A673 (cell line): ENCODE results near the gene DPM2. TPM values are rescaled to one million over a fixed set of nuclear protein-coding genes. Genes with fewer than 3 reads are reported as not detected.
A peak's percentile ranks its signal among the peaks of the same experiment; 100 is the strongest.

Experiments used
- BruUV-seq: library from RNA; stranded (reverse); fragments of 400-500 nt; replicated peaks from 2 replicates; lab custom pipeline; 2021; lab: Mats Ljungman, UMichigan
- CTCF ChIA-PET: fragments of 300-600 bp; sonication (Branson Sonifier 250); formaldehyde crosslinking; loops from one replicate; lab custom pipeline; 2022; ENCODE audit warnings: antibody characterized with exemption; lab: Charles Lee
- POLR2A ChIA-PET: fragments of 300-600 bp; sonication (Branson Sonifier 250); formaldehyde crosslinking; loops from one replicate; lab custom pipeline; 2022; ENCODE audit warnings: antibody characterized with exemption; ENCODE audit not compliant: low non-redundant PET; lab: Charles Lee
- DNase-seq: peaks from one replicate; pipeline ENCODE4 v3.0.0-alpha.2; 2015; ENCODE audit warnings: low spot score
- H3K27ac ChIP-seq: fragments of 200-600 bp; sonication (generic); 2 replicates; pipeline ENCODE4 v1.5.1; 2016; ENCODE audit warnings: mixed run types, low read depth, mild to moderate bottlenecking, mixed read lengths, antibody characterized with exemption, low read length; ENCODE audit not compliant: poor library complexity, severe bottlenecking
- H3K27me3 ChIP-seq: fragments of 200-600 bp; sonication (generic); replicated peaks from 2 replicates; pipeline ENCODE4 v1.6.1; 2017; ENCODE audit warnings: mixed run types, low read depth, mild to moderate bottlenecking, mixed read lengths, antibody characterized with exemption, low read length; ENCODE audit not compliant: insufficient read depth, poor library complexity
- H3K36me3 ChIP-seq: fragments of 200-600 bp; sonication (generic); 2 replicates; pipeline ENCODE4 v1.6.1; 2016; ENCODE audit warnings: mixed run types, mild to moderate bottlenecking, mixed read lengths, antibody characterized with exemption, low read length; ENCODE audit not compliant: insufficient read depth, poor library complexity, severe bottlenecking
- H3K4me1 ChIP-seq: fragments of 200-600 bp; sonication (generic); 2 replicates; pipeline ENCODE4 v1.6.1; 2017; ENCODE audit warnings: mixed run types, mild to moderate bottlenecking, mixed read lengths, antibody characterized with exemption, low read length; ENCODE audit not compliant: insufficient read depth, poor library complexity, severe bottlenecking
- H3K4me3 ChIP-seq: fragments of 200-600 bp; sonication (generic); 2 replicates; pipeline ENCODE4 v1.5.1; 2016; ENCODE audit warnings: low read depth, mixed run types, mild to moderate bottlenecking, mixed read lengths, low read length; ENCODE audit not compliant: poor library complexity, severe bottlenecking
- H3K9me3 ChIP-seq: fragments of 200-600 bp; sonication (generic); 2 replicates; pipeline ENCODE4 v1.6.1; 2016; ENCODE audit warnings: mixed run types, low read depth, mild to moderate bottlenecking, mixed read lengths, antibody characterized with exemption, low read length; ENCODE audit not compliant: poor library complexity, severe bottlenecking
- EZH2 ChIP-seq: fragments of 200-600 bp; sonication (generic); IDR thresholded peaks from 2 replicates; pipeline ENCODE4 v1.6.1; 2017; ENCODE audit warnings: borderline replicate concordance, low read depth, mild to moderate bottlenecking, mixed read lengths, antibody characterized with exemption, low read length; ENCODE audit not compliant: poor library complexity, severe bottlenecking
- intact Hi-C: fragments of 100-400 bp; cut with micrococcal nuclease; formaldehyde crosslinking; loops from one replicate; pipeline ENCODE4 v1.10.0; 2022; ENCODE audit not compliant: unreplicated experiment
- total RNA-seq: library from RNA; stranded (reverse); gene quantifications from 2 replicates; pipeline ENCODE4 v1.2.3, GENCODE V29; 2021
- TF ChIP-seq, protein P1 (sequence below): fragments of 300-800, 200-600 bp; sonication (generic); conservative IDR thresholded peaks from 2 replicates; pipeline ENCODE4 v1.5.1; 2017; ENCODE audit warnings: low read depth, mild to moderate bottlenecking, antibody characterized with exemption, low read length, moderate library complexity, mixed read lengths

Gene DPM2
- total RNA-seq, 1 experiment from 2014 or later, result 51.5 TPM

DNA sequence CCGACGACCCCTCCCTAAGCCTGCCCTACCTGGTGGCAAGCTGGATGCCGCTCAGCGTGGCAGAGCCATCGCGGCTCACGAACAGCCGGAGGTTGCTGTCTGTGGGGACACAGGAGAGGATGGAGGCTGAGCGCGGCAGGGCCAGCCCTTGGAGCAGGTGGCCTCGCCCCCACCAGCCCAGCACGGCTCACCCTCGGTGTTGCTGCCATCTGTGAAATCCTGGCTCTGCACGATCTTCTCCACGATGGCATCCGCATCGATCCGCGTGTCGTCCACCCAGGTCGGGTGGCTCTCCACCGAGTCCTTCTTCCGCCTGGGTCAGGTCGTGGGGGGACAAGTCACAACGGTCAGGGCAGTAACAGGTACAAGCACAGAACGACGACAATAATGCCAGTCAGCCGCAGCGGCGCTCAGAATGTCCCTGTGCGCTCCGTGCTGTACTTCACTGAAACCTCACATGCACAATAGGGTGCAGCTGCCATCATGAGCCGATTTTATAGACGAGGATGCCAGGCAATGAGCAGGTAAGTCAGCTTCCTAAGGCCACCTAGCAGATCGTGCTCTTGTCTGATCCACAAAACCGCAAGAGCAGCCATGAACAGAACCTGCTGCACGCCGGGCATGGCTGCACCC is 7.0 kb upstream of the DPM2 start:
- intact Hi-C loops, result no loop called here
- Histone ChIP-seq H3K27me3 (no peaks in the 10 kb centered on the region), H3K4me3 (no peak overlapping the region), H3K36me3 (peaks cover 21% of the 10 kb centered on the region), H3K9me3 (no peaks in the 10 kb centered on the region), H3K27ac (no peak overlapping the region), H3K4me1 (peaks cover 7% of the 10 kb centered on the region)
- TF ChIP-seq EZH2, result no peak
- TF ChIP-seq, protein P1, sequence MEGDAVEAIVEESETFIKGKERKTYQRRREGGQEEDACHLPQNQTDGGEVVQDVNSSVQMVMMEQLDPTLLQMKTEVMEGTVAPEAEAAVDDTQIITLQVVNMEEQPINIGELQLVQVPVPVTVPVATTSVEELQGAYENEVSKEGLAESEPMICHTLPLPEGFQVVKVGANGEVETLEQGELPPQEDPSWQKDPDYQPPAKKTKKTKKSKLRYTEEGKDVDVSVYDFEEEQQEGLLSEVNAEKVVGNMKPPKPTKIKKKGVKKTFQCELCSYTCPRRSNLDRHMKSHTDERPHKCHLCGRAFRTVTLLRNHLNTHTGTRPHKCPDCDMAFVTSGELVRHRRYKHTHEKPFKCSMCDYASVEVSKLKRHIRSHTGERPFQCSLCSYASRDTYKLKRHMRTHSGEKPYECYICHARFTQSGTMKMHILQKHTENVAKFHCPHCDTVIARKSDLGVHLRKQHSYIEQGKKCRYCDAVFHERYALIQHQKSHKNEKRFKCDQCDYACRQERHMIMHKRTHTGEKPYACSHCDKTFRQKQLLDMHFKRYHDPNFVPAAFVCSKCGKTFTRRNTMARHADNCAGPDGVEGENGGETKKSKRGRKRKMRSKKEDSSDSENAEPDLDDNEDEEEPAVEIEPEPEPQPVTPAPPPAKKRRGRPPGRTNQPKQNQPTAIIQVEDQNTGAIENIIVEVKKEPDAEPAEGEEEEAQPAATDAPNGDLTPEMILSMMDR, result no peak
- POLR2A ChIA-PET, result no interaction called here
- no TSS peak for BruUV-seq
- DNase-seq, result no peak
- CTCF ChIA-PET, result no interaction called here

DNA sequence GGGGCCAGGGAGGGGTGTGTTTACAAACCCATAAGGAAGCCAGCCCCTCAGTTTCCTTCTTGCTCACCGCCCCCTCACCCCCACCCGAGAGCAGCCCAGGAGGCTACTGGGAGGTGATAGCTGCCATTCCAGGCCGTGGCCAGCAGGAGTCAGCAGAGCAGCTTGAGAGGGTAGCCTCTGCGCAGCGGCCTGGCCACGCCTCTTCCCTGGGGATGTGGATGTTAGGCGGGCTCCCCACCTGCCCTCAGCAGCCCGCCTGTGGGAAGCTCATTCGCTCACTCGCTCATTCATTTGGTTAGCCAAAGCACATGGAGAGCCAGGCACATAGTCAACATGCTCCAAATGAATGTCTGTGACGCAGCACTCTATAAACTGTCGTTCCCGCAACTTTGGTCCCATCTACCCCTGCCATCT is 6.1 kb upstream of the DPM2 start:
- no TSS peak for BruUV-seq
- Histone ChIP-seq H3K27me3 (no peaks in the 10 kb centered on the region), H3K36me3 (peaks cover 21% of the 10 kb centered on the region), H3K9me3 (no peaks in the 10 kb centered on the region), H3K4me3 (no peak overlapping the region), H3K27ac (no peak overlapping the region), H3K4me1 (peaks cover 7% of the 10 kb centered on the region)
- DNase-seq, result peak; percentile 88
- TF ChIP-seq EZH2, result no peak
- TF ChIP-seq, protein P1, result peak; percentile 94
- POLR2A ChIA-PET, result no interaction called here
- CTCF ChIA-PET, result interaction anchor here (0.5 to 2.5 kb wide), 7 partner anchors 11 to 174 kb away, joined by 3 to 22 read pairs (median 5); no protein-coding TSS in a partner anchor
- intact Hi-C loops, result loop anchor here (1.0 to 2.0 kb wide), 2 partner anchors 92 to 173 kb away; no protein-coding TSS in a partner anchor

DNA sequence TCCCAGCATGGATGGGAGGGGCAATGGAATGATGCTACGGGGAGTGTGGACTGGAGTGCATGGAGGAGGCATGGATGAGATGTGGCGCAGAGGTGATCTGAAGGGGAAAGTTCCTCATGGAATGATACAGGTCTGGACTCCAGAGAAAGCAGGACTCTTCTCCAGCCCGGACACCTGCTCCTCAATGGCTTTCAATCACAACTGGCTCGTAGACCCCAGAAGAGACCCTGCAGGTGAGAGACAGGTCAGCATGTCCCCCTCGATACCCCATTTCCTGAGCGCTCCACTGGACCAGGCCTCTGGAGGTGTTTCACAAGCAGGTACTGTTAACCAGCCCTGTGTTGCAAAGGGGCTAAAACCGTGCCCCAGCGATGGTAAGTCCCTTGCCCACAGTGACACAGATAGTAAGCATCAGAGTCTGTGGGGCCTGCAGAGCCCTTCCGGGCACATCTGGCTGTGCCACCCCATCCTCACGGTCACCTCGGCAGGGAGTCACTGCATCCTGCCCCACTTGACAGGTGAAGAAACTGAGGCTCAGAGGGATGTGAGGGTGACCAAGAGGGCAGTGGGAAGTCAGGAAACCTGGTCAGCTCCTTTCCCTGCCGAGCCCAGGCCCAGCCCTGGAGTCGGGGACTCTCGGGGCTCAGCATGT is 5.5 kb upstream of the DPM2 start:
- Histone ChIP-seq H3K9me3 (no peaks in the 10 kb centered on the region), H3K36me3 (peaks cover 21% of the 10 kb centered on the region), H3K27me3 (no peaks in the 10 kb centered on the region), H3K4me3 (no peak overlapping the region), H3K4me1 (peaks cover 7% of the 10 kb centered on the region), H3K27ac (no peak overlapping the region)
- TF ChIP-seq, protein P1, result peak; percentile 22
- no peak for TF ChIP-seq EZH2
- ChIA-PET POLR2A (no interaction called here), CTCF (interaction anchor here (0.6 to 2.5 kb wide), 10 partner anchors 12 to 1111 kb away, joined by 3 to 22 read pairs (median 4); no protein-coding TSS in a partner anchor)
- BruUV-seq, result no TSS peak
- DNase-seq, result no peak
- intact Hi-C loops, result loop anchor here (1.0 to 2.0 kb wide), 2 partner anchors 92 to 174 kb away; no protein-coding TSS in a partner anchor
